Caki2 (cell line): Measurements from ENCODE around the gene SCUBE1. TPM values are rescaled to one million over a fixed set of nuclear protein-coding genes. Genes with fewer than 3 reads are reported as not detected.

Experiments used
- DNase-seq: peaks from one replicate; pipeline ENCODE4 v3.0.0-alpha.2; 2015; ENCODE audit warnings: low read depth
- in situ Hi-C: cut with HindIII; loops from 2 replicates; pipeline ENCODE4 v1.10.0; 2016; ENCODE audit warnings: low sequenced_read_pairs, low pct_unique_long_range_greater_than_20kb, mixed read lengths
- total RNA-seq: library from RNA; depleted of rRNA; stranded (reverse); fragments of >200 nt; shearing (Covaris generic); gene quantifications from 2 replicates; pipeline ENCODE4 v1.2.3, GENCODE V29; 2014; ENCODE audit warnings: low replicate concordance

Gene SCUBE1
- total RNA-seq, 1 experiment from 2014 or later: 0.14 TPM

DNA sequence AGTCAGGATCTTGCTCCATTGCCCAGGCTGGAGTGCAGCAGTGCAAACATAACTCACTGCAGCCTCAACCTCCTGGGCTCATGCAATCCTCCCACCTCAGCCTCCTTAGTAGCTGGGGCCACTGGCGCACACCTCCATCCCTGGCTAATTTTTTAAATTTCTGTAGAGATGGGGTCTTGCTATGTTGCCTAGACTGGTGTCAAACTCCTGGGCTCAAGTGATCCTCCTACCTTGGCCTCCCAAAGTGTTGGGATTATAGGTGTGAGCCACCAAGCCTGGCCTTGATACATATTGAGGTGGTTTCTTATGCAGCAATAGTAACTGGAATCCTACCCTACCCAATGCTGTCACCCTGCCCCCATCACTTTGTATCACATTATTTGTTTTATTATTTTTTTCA is 32.4 kb downstream of the SCUBE1 start:
- in situ Hi-C loops: no loop called here

GRCh38 chr22:43310311-43310710 is 32.9 kb downstream of the SCUBE1 start:
- in situ Hi-C loops: no loop called here
- no peak for DNase-seq

More for the DNA sequence above, 32.4 kb downstream of the SCUBE1 start:
- no peak for DNase-seq

DNA sequence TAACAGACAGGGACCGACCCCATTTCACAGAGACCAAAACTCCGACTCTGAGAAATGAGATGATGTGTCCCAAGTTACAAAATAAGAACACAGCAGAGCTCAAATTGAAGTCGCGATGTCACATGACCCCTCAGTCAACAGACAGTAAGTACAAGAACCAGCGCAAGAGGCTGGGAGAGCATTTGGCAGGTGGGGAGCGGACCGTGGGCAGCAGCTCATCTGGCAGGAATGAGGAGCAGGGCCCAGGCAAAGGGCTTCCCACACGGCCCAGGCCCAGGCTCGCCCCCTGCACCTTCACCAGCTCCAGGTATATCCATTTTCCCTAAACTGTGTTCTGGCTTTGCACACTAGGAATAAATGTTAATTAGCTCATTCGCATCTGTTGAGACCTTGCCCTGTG is 34.3 kb downstream of the SCUBE1 start:
- in situ Hi-C loops: no loop called here

GRCh38 chr22:43308060-43308830 is 34.9 kb downstream of the SCUBE1 start:
- no peak for DNase-seq
- in situ Hi-C loops: no loop called here

More for the DNA sequence above, 34.3 kb downstream of the SCUBE1 start:
- no peak for DNase-seq

- DNase-seq: no peak
Measured at GRCh38 chr22:43305806-43306205, 37.4 kb downstream of the SCUBE1 start.

GRCh38 chr22:43304831-43305590 is 38.2 kb downstream of the SCUBE1 start:
- in situ Hi-C loops: no loop called here
- no peak for DNase-seq

More at GRCh38 chr22:43305806-43306205, 37.4 kb downstream of the SCUBE1 start:
- in situ Hi-C loops: no loop called here

DNA sequence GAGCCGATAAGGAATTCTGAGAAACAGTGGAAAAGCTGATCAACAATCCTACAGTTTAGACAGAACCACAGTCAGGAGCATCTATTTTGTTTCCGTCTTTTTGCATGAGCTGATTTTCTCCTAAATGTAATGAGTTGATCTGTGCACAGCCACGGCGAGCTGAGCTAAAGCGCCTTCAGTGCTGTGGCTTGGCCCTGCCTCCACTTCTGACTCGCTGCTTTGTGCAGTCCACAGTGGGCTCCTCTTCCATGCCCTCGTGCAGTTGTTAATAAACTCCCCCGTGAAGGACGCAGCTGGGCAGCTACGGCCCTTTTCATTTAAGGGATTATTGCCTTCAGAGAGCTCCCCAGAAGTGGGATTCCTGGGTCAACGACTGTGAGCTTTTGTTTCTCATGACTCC is 39.4 kb downstream of the SCUBE1 start:
- in situ Hi-C loops: no loop called here
- no peak for DNase-seq

DNA sequence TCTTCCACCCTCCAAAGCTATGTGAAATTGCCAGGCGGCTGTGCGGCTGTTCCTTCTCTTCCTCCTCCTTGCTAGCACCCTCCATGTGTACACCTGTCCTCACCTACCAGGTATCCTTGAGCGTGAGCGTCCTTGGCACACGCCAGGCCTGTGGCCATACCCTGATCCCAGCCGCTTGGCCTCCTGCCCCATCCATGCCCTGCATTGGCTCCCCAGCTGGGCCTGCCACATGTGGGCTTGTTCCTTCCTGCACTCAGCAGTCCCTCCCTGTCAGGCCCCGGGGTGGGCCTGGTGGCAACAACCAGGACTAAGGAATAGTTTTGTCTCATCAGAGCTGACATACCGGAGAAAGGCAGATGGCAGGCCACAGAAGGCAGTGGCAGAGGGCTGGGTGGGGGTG is 40.0 kb downstream of the SCUBE1 start:
- no peak for DNase-seq
- in situ Hi-C loops: no loop called here

DNA sequence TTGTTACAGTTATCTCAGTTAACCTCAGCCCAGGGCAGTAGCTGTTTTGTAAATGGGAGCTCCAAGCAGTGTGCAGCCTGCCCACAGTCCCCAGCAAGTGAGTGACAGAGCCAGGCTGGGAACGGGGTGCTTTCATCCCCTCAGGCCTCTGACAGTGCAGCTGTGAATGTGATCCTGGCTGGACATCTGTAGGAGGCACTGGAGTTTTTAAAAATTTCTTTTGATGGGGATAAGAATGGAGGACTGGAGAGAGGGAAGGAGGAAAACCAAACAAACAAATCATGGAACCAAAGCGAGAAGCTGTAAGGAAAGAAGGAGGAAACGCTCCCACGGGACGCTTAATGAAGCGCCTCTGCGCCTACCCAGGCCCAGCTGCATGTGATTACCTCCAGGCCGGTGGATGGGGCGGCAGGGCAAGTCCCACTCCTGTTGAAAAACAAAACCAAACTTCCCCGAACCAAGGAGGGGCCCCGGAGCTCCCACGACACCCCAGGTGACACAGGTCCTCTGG is 40.6 kb downstream of the SCUBE1 start:
- no peak for DNase-seq
- in situ Hi-C loops: no loop called here

DNA sequence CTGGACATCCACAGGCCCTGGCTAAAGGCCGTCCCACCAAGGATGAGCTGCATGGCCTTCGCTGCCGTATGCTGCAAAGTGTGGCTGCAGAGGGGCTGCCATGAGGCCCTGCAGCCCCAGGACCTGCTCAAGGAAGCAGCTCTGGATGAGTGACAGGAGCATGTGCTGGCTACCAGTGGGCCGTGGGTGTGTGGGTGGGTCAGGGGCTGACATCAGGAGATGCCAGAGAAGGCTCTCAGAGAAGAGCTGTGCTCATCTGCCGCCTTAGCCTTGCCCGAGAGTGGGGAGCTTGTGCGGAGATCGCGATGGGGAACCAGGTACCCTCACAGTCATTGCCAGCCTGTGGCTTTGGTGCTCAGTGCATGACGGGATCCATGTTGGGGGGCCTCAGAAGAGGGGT is 41.3 kb downstream of the SCUBE1 start:
- no peak for DNase-seq
- in situ Hi-C loops: no loop called here

DNA sequence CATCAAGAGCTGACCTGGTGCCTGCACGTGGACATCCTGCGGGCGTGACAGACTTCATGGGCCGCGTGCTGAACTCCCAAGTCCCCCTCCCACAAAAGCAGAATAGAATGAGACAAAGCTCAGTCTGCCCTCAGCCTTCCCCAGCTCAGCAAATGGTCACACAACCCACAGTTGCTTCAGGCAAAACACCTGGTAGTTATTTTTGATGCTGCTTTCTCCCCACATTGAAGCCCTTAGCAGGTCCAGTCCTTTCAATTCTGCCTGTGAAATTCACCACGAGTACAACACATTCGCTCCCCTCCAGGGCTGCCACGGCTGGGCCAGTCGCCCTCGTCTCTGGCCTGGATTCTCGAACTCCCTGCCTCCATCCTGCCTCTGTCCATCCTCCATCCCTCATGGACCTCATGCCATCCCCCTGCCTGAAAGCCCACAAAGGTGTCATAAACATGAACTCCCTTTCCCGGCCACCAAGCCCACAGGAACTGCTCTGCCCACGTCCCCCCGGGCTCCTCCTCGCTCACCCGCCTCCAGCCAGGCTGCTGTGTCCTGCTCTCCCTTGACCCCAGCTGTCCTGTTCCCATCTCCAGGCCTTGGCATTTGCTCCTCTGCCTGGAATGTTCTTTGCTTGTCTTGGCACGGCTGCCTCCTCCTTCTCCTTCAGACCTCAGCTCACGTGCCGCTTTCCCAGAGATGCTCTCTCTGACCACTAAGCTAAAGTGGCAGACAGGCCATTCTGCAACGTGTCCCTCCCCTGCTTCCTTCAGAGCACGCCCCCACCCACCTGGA is 42.1 kb downstream of the SCUBE1 start:
- in situ Hi-C loops: no loop called here
- no peak for DNase-seq

- in situ Hi-C loops: no loop called here
- no peak for DNase-seq
Measured at GRCh38 chr22:43299736-43300135, 43.4 kb downstream of the SCUBE1 start.

- in situ Hi-C loops: no loop called here
- no peak for DNase-seq
Measured at GRCh38 chr22:43298062-43298801, 44.9 kb downstream of the SCUBE1 start.

DNA sequence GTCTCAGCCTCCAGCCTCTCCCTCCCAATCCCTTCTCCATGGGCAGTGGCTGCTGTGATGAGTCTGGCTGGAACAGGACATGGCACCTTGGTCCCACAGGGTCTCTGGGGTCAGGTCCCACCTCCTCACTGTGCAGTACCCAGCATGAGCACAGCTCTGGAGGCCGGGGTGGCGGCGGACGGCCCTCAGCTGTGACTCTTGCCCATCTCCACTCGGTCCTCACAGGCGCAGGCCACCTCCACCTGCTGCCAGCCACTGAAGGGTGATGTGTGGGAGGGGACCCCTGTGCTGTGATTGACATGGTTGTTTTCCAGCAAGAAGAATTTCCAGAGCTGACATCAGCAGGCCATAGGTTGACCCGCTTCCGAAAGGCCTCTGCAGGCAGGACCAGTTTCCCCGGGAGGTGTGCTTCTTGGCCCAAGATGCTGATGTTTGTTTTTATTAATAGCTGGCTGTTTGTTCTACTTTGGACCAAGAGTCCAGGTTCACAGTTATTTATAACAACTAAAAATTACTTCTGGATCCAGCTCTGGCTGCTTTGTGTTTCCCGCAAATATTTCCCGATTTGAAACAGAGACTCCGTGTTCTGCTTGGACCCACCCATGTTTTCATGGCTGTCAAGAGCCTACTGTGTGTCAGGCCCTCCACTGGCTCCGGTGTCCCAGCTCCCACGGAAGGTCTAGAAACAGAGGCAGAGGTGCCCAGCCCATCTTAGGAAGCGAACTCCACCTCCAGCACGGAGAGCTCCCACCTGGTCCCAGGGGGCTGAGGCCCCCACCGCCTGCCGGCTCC is 45.7 kb downstream of the SCUBE1 start:
- in situ Hi-C loops: no loop called here
- DNase-seq: no peak

DNA sequence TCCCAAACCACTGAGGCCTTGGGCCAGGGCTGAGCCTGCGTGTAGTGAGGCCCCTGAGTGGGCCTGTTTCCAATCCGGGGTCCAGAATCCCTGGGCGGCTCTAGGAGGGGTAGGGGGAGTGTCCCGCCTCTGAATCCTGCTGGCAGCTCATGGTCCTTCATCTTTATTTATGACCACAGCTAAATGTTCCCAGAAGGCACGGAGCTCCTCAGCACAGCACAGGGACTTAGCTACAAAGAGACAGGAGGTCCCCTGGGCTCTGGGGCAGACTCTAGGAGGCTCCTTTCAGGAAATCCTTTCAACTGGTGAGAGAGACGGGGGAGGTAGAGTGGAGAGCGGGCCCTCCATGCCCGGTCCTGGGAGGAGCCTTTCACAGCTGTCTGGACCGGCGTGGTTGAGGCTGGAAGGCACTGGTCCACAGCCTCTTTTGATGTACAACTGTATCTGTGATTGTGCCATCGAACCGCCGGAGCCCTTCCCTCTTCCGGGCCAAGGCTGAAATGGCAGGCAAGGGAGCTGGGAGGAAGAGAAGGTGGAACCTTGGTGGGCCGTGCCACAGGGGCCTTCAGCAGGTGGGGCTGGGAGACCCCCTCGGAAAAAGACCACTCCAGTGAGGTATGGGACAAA is 46.8 kb downstream of the SCUBE1 start:
- in situ Hi-C loops: no loop called here

DNA sequence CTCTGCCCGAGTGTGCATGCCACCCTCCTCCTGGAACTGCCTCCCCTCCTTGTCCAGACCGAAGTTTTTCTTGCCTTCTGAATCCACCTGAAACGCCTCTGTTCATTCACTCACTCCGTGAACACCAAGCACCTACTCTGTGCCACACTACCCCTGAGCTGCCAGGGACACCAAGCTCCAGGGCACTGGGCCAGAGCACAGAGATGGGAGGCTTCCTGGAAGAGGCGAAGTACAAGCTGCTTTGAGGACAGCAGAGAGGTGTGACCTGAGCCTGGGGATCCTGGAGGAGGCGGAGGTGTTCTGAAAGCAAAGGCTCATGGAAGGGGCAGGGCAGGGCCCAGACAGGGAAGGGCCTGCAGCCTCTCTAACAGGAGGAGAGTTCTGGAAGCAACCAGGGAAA is 47.5 kb downstream of the SCUBE1 start:
- DNase-seq: no peak
- in situ Hi-C loops: no loop called here

More for the DNA sequence above, 46.8 kb downstream of the SCUBE1 start:
- DNase-seq: no peak

DNA sequence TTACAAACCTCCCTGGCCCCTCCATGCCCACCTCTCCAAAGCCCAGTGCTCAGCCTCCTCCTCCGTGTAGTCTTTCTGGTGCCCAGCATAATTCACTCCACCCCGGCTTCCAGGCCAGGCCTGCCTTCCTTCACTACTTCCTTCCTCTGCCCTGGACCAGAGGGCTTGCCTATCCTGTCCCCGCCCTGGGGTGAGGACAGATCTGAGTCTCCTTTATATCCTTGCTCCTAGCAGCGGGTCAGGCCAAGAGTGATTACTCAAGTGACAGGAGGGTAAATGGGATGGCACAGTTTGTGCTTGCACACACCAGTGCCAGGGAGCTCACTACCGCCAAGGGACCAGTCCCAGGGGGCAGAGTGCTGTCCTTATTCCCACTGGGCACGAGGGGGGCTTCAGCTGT is 48.0 kb downstream of the SCUBE1 start:
- in situ Hi-C loops: no loop called here

More for the DNA sequence above, 48.0 kb downstream of the SCUBE1 start:
- no peak for DNase-seq
